Stimulated activated CD8-positive, alpha-beta memory T cell treated with anti-CD3 and anti-CD28 coated beads, Interleukin-4, amount 100 ng/mL, for 48 hours (primary cell): ENCODE measurements around the gene MPHOSPH10.
A peak's percentile ranks its signal among the peaks of the same experiment; 100 is the strongest.
"Not testable (repeated sequence)": the region's sequence is repeated elsewhere in the genome, so short reads cannot be mapped to it uniquely, and the experiment has no call there.

Source experiments
- DNase-seq: peaks from one replicate; pipeline ENCODE4 v3.0.0-alpha.2; 2020

Gene MPHOSPH10

GRCh38 chr2:71125506-71126294 is 4.7 kb upstream of the MPHOSPH10 start:
- DNase-seq = no peak

DNA sequence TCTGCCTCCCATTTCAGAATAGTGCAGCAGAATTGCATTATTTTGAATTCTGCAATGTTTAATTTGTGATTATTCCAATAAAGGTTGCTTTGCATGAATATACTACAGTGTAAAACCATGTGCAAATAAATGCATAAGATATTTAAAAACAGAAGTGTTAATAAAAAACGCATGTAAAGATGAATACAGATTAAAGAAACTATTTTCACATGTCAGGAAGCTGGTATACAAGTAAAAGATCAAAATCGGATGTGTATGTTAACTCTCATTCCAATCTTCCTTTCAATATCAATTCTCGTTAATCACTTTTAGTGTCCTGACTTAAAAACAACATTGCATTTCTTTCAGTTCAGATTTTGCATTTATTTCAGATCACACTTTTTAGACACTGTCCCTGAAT is 3.5 kb upstream of the MPHOSPH10 start:
- DNase-seq = no peak

- DNase-seq = no peak
Observed at GRCh38 chr2:71129114-71129901, 1.1 kb upstream of the MPHOSPH10 start.

DNA sequence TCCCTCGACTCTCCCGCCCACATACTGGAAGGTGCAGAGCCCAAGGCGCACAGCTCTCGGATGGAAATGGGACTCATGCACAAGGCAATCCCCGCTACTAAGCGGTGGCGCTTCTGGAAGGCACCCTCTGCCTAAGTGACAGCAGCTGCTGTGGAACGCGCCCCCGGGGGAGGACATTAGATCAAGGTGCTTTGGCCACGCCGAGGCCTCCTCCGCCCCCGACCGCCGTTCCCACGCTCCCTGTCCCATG is 607 bp upstream of the MPHOSPH10 start:
- no peak for DNase-seq

DNA sequence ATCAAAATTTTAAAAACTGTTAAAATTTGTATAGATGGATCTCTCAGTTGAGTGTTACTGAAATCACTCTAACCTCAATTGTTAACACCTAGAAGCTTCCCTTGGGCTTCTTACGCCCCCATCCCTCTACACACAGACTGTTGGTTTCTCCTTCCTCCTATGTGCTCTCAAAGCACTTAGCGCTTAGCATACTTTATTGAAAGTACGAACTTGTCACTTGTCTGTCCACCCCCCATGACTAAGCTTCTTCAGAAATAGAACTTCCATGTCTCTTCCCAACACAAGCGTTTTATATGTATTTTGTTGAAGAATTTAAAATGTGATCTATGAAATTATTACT is 441 bp downstream of the MPHOSPH10 start:
- no peak for DNase-seq

- not testable (repeated sequence) for DNase-seq
Observed at GRCh38 chr2:71131387-71132166, 1.1 kb downstream of the MPHOSPH10 start.

DNA sequence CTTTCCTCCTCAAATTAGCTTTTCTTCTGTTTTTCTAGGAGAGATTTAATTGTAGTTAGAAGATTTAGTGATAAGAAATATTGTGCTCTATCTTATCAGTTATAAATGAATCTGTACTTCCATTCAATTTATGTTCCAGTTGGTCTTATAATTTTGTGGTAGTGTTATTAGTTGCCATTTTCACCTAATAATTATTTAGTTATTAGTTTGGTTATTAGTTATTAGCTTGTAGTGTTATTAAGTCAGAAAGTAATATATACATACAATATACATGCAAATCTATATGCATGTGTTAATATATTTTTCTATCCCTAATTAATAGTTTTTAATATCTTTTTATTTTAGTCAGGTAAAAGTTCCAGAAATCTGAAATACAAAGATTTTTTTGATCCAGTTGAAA is 3.2 kb downstream of the MPHOSPH10 start:
- no peak for DNase-seq

GRCh38 chr2:71136174-71136573 is 5.7 kb downstream of the MPHOSPH10 start:
- DNase-seq = no peak

DNA sequence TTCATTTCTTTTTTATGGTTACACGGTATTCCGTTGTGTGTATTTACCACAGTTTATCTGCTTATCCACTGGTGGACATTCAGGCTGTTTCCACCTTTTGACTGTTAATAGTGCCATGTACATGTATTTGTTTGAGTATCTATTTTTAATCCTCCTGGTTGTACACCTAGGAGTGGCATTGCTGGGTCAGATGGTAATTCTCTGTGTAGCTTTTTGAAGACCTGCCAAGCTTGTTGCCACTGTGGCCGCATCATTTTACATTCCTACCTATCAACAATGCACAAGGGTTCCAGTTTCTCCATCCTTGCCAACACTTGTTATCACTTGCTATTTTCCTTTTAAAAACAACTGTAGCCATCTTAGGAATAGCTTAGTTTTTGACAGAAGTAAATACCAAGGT is 13.3 kb downstream of the MPHOSPH10 start:
- DNase-seq = no peak

- no peak for DNase-seq
Observed at GRCh38 chr2:71148506-71149063, 18.2 kb downstream of the MPHOSPH10 start.

GRCh38 chr2:71150082-71150816 is 19.8 kb downstream of the MPHOSPH10 start:
- DNase-seq = no peak

- DNase-seq = no peak
Observed at GRCh38 chr2:71151620-71152019, 21.2 kb downstream of the MPHOSPH10 start.

DNA sequence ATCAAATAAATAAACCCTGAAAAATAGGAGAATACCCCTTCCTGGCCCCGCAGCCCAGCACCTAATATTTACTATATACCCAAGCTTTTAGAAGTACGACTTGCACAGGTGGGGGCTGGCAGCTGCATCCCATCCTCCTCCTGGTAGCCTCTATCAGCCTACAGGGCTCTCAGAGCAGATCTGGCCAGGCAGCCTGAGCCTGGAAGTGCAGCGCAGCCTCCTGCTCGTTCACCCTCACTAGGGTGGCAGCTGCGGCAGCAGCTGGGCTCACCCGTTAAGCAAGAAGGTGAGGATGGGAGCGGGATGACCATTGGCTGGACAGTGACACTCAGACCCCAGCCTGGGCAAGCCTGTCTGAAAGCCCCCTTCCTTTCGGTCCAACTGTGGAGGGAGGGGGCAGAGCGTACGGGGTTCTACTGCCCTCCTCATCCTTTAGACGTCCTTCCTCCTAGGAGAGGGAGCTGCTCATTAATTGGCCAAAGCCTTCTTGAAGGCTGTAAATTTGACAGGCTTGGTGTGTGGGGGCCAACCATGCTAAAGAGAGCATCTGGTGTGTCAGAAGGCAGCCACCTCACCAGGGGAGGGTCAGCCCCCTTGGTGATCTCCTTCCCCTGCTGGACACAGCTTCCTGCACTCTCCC is 23.3 kb downstream of the MPHOSPH10 start:
- no peak for DNase-seq

- no peak for DNase-seq
Observed at GRCh38 chr2:71154279-71154678, 23.8 kb downstream of the MPHOSPH10 start.

DNA sequence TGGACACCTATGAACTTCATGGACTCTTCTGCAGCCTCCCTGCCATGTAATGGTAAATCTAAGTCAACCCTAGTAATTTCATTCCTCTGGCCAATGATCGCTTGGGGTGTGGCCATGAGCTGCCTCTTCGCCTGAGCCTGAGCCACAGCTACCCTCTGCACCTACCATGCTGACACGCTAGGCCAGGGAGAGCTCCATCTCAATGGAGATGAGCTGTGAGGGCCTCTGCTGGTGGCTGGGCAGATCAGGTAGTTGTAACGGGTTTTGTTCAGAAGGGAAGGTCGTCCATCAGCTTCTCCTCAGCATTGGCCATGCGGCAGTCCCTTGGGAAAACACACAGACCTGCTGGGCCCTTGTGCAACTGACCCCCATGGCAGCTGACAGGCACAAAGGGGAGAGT is 24.4 kb downstream of the MPHOSPH10 start:
- DNase-seq = no peak

DNA sequence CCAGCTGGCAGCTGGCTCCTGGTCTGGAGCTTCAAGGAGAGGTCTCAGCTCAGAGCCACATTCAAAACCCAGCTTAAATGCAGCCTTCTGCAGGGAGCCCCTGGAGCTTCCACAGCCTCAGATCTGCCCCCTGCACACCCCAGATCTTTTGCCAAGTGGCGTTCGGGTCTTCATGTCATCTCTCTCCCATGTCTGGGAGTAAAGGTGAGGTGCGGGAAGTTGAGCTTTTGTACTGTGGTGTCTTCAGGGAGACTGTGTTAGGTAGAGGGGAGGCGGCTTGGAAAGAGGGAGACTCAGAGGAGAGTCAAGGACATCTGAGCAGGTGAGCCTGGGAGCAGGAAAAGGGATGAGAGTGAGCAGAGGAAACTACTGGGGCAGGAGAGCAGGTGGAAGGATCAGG is 25.4 kb downstream of the MPHOSPH10 start:
- no peak for DNase-seq

DNA sequence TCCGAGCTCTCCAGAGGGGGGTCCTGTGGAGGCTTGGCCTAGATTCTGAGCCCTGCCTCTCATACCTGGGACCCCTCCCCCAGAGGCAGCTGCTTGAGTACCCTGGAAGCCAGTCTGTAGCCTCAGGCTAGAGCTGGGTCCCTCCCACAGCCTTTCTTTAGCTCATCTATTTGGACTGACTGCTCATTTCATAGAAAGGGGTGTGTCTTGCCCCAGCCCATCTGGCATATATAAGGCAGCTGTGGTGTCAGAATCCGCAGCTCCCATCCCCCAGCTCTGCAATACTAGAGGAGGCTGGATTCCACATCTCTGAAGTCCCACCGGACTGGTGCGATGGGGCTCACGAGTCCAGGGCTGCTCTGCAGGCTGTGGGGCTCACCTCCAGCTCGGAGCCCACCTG is 26.1 kb downstream of the MPHOSPH10 start:
- no peak for DNase-seq

- DNase-seq = peak; percentile 86
Observed at GRCh38 chr2:71157124-71157793, 26.8 kb downstream of the MPHOSPH10 start.

DNA sequence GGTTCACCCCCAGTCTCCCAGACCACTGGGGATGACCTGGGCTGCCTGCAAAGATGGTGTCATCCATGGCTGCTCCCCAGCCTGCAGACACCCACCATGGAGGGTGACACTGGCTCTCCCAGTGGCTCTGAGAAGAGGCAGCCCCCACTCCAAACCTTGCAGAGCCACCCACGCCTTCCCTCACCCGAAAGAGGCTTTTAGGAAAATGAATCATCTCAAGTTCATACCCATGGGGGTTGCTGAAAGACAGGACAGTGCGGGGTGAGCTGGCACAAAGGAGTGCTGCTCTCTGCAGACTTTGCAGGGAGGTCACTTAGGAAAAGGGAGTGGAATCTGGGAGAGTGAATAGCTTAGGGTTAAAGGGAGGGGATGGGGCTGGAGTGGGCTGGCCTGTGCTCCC is 36.4 kb downstream of the MPHOSPH10 start:
- peak; percentile 33 for DNase-seq

- no peak for DNase-seq
Observed at GRCh38 chr2:71173096-71173495, 42.7 kb downstream of the MPHOSPH10 start.

DNA sequence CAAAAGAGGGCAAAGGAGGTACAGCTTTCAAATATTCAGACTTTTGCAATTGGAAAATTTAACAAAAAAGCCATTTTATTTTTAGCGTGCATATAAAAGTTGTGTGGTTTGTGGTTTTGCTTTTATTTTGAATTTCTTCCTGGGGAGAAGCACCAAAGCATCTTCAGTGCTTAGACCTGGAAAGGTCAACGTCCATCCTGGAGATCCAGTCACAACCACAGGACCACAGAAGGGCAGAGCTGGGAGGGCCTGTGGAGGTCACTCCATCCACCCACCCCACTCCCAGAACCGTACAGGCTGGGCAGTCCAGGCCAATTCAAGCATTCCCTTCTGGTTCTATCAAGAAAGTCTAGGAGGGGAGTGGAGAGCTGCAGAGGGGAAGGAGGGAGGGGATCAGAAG is 43.8 kb downstream of the MPHOSPH10 start:
- DNase-seq = no peak

DNA sequence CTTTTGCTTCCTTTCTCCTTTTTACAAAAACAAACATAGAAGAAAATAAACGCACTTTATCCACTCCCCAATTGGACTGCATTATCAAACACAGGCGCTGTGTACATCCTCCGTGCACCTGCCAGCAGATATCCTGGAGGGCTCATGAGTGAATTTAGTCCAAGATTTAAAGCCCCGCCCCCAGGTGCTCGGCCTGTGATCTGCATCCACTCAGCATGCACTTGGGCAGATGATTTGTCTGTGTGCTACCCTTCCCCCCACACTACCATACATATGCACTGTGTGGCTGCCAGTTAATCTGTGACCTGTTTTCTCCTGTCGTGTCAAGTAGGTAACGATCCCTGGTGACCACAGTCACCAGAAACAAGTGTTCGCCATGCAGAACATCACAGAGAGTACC is 48.4 kb downstream of the MPHOSPH10 start:
- not testable (repeated sequence) for DNase-seq
